HG03469 (cell line): ENCODE results near the gene CDK7.
"Not testable (repeated sequence)": the region's sequence is repeated elsewhere in the genome, so short reads cannot be mapped to it uniquely, and the experiment has no call there.

ENCODE experiments used
- ATAC-seq: cut with Tn5 transposase; IDR thresholded peaks from one replicate; pipeline ENCODE4 v1.9.1; 2021; ENCODE audit warnings: mild to moderate bottlenecking, moderate library complexity, moderate number of reproducible peaks; ENCODE audit not compliant: unreplicated experiment

CDK7 gene

GRCh38 chr5:69236733-69237132, 2.0 kb downstream of the CDK7 start:
- ATAC-seq, result not testable (repeated sequence)

- no peak for ATAC-seq
Measured at GRCh38 chr5:69237877-69238276, 3.2 kb downstream of the CDK7 start.

- ATAC-seq, result no peak
Measured at GRCh38 chr5:69238760-69239251, 4.1 kb downstream of the CDK7 start.

- ATAC-seq, result no peak
Measured at GRCh38 chr5:69242215-69242927, 7.7 kb downstream of the CDK7 start.

DNA sequence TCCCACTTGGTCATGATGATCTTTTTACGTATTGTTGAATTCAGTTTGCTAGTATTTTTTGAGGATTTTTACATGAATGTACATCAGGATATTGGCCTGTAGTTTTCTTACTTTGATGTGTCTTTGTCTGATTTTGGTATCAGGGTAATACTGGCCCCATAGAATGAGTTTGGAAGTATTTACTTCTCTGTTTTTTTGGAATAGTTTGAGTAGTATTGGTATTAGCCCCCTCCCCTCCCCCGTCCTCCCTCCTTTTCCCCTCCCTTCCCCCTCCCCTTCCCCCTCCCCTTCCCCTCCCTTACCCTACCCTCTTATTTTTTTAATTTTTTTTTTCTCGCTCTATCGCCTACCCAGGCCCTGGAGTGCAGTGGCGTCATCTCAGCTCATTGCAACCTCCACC, 10.3 kb downstream of the CDK7 start:
- no peak for ATAC-seq

DNA sequence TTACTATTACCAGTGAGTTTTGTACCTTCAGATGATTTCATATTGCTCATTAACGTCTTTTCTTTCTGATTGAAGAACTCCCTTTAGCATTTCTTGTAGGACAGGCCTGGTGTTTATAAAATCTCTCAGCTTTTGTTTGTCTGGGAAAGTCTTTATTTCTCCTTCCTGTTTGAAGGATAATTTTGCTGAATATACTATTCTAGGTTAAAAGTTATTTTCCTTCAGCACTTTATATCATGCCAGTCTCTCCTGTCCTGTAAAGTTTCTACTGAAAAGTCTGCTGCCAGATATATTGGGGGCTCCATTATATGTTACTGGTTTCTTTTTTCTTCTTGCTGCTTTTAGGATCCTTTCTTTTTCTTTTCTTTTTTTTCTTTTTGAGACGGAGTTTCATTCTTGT, 13.3 kb downstream of the CDK7 start:
- no peak for ATAC-seq

- ATAC-seq, result no peak
Measured at GRCh38 chr5:69250593-69250992, 15.9 kb downstream of the CDK7 start.

DNA sequence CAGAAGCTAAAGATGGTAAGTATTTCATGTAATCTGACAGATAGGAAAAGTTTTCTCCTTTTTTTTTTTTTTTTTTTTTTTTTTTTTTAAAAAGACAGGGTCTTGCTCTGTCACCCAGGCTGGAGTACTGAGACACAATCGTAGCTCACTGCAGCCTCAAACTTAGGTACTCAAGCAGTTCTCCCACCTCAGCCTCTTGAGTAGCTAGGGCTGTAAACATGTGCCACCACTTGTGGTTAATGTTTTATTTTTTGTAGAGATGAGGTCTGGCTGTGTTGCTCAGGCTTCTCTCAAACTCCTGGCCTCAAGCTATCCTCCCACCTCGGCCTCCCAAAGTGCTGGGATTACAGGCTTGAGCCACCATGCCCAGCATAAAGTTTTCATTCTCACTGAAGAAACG, 17.8 kb downstream of the CDK7 start:
- no peak for ATAC-seq

- not testable (repeated sequence) for ATAC-seq
Measured at GRCh38 chr5:69255940-69256339, 21.3 kb downstream of the CDK7 start.

GRCh38 chr5:69257577-69257976, 22.9 kb downstream of the CDK7 start:
- ATAC-seq, result no peak

DNA sequence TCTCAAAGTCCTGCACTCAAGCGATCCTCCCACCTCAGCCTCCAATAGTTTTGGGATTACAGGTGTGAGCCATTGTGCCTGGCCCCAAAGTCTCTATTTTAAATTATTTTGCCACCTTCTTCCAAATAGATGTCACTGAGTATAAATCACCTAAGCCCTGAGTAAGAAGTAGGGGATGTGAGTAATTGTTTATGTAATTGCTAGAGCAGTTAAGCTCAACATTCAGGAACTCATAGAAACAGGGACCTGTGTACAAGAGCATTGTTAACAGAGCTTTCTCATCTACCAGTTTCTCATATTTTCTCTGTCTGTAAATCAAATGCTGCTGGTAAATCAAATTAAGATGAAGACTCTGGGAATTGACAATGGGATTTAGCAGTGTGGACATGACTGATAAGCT, 26.3 kb downstream of the CDK7 start:
- no peak for ATAC-seq

DNA sequence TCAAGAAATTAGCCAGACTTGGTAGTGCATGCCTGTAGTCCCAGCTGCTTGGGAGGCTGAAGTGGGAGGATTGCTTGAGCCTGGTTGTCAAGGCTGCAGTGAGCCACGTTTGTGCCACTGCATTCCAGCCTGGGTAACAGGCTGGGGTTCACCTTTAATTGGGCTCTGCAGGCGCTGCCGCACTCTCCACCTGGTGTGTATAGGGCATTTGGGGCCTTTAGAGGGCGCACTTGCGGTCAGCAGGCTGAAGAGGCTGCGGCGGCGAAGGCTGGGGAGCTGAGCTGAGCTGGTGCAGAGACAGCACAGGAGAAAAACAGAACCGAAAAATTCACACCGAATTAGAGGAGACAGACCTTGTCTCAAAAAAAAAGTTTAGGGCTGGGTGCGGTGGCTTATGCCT, 31.2 kb downstream of the CDK7 start:
- ATAC-seq, result no peak

DNA sequence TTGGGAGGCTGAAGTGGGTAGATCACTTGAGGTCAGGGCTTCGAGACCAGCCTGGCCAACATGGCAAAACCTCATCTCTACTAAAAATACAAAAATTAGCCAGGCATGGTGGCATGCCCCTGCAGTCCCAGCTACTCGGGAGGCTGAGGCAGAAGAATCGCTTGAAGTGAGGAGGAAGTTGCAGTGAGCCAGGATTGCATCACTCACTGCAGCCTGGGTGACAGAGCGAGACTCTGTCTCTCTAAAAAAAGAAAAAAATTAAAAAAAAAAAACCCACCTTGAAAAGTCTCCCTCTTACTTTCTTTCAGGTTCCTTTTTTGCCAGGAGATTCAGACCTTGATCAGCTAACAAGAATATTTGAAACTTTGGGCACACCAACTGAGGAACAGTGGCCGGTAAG, 34.2 kb downstream of the CDK7 start:
- no peak for ATAC-seq

GRCh38 chr5:69270840-69271239, 36.2 kb downstream of the CDK7 start:
- no peak for ATAC-seq

GRCh38 chr5:69271376-69271775, 36.7 kb downstream of the CDK7 start:
- no peak for ATAC-seq

DNA sequence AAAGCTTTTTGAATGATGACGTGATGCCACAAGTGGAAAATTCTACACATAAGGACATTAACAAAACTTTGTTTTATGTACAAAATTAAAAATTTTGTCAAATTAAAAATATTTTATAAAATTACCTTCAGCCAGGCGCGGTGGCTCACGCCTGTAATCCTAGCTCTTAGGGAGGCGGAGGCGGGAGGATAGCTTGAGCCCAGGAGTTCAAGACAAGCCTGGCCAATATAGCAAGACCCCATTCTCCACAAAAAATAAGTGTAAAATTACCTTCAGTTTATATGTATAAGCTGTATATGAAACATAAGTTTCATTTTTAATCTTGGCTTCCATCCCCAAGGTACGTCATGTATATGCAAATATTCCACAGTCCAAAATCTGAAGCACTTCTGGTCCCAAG, 40.9 kb downstream of the CDK7 start:
- no peak for ATAC-seq

- ATAC-seq, result no peak
Measured at GRCh38 chr5:69276422-69277174, 41.9 kb downstream of the CDK7 start.

- no peak for ATAC-seq
Measured at GRCh38 chr5:69279517-69279916, 44.8 kb downstream of the CDK7 start.

DNA sequence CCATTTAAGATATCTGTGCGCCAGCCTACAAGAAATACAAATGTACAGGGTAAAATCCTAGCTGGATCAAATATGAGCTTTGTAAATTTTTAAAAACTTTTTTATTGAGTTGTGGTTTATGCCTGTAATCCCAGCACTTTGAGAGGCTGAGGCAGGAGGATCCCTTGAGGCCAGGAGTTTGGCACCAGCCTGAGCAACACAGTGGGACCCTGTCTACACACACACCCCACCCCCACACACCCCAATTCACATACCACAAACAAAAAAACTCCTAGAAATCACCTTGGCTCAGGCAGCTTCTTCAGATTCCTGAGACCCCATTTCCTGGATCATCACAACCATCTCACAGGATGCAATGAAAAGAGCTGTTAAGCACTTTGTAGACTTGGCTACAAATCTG, 46.4 kb downstream of the CDK7 start:
- ATAC-seq, result no peak

GRCh38 chr5:69284203-69284602, 49.5 kb downstream of the CDK7 start:
- ATAC-seq, result no peak

DNA sequence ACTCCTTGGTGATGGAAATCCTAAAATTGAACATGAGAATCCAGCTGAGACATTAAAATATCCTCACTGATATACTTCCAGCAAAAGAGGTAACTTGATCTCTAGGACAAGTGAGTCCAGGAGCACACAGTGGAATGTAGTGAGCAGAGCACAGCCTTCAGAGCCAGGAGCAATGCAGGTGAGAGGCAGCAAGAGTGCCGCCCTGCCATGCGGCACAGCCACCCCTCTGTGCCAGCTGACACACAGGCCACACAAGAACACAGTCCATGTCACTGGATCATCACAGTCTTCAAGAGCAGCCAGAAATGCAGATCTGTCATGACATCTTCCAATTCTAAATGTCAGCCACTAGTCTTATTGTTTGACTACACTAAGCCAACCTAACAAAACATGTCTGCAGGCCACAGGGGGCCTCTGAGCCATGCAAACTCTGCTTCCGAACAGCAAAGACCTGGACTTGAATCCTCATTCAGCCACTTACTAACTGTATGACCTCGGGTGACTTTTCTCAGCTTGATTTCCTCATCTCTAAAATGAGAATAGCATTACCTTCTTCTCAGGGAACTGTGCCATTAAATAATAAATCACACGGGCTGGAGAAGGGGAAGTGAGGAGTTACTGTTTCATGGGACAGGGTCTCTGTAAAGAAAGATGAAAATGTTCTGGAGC, 50.9 kb downstream of the CDK7 start:
- no peak for ATAC-seq

DNA sequence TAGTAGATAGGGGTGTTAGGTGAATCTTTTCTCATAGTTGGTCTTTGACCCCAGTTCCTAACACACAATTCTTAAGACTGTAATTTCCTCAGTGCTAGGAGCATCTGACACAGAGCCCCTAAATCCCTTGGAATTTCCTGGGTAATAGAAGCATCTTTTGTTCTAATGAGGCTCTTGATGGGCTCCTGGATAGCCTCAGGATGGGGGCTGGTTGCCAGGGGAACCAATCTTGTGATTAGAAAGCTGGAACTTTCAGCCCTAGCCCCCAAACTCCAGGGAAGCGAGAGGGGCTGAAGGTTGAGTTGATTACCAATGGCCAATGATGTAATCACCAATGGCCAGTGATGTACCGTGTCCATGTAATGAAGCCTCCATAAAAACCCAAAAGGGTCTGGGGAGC, 53.4 kb downstream of the CDK7 start:
- ATAC-seq, result no peak
